Measurements from ENCODE around the gene CCDC88A.
"Not testable (repeated sequence)": the region's sequence is repeated elsewhere in the genome, so short reads cannot be mapped to it uniquely, and the experiment has no call there.

Gene CCDC88A

DNA sequence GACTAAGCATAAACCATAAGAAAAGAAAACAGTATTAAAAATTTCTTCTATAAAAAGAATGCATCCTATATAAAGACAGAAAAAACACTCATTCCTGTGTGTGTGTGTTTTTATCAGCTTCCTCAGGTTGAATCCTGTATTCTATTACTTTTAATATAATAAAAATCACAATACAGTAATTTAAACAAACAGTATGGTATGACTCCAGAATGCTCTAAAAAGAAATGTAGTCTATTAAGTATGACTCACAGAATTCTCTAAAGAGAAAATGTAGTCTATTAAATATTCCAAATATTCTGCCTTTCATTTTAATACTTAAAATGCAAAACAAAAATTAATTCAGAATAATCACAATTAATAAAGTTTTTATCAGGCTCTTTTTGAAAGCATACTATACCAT, 19.8 kb downstream of the CCDC88A start:
- Histone ChIP-seq H3K27me3 (replicated peaks; ENCODE audit: control insufficient read depth, insufficient read depth, low read length) (no peaks in the 10 kb centered on the region), H3K4me3 (replicated peaks; ENCODE audit: low read depth, low read length) (no peak overlapping the region), H3K36me3 (ENCODE audit: control insufficient read depth, insufficient read depth, low read length) (no peaks in the 10 kb centered on the region; the same call in 1 of the 2 replicates)
- TF ChIP-seq, protein P1, sequence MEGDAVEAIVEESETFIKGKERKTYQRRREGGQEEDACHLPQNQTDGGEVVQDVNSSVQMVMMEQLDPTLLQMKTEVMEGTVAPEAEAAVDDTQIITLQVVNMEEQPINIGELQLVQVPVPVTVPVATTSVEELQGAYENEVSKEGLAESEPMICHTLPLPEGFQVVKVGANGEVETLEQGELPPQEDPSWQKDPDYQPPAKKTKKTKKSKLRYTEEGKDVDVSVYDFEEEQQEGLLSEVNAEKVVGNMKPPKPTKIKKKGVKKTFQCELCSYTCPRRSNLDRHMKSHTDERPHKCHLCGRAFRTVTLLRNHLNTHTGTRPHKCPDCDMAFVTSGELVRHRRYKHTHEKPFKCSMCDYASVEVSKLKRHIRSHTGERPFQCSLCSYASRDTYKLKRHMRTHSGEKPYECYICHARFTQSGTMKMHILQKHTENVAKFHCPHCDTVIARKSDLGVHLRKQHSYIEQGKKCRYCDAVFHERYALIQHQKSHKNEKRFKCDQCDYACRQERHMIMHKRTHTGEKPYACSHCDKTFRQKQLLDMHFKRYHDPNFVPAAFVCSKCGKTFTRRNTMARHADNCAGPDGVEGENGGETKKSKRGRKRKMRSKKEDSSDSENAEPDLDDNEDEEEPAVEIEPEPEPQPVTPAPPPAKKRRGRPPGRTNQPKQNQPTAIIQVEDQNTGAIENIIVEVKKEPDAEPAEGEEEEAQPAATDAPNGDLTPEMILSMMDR (IDR thresholded peaks at IDR 0.05; ENCODE audit: insufficient read depth, low read length, poor library complexity, severe bottlenecking) = no peak
- no peak for DNase-seq (ENCODE audit: extremely low read depth, insufficient read length)

DNA sequence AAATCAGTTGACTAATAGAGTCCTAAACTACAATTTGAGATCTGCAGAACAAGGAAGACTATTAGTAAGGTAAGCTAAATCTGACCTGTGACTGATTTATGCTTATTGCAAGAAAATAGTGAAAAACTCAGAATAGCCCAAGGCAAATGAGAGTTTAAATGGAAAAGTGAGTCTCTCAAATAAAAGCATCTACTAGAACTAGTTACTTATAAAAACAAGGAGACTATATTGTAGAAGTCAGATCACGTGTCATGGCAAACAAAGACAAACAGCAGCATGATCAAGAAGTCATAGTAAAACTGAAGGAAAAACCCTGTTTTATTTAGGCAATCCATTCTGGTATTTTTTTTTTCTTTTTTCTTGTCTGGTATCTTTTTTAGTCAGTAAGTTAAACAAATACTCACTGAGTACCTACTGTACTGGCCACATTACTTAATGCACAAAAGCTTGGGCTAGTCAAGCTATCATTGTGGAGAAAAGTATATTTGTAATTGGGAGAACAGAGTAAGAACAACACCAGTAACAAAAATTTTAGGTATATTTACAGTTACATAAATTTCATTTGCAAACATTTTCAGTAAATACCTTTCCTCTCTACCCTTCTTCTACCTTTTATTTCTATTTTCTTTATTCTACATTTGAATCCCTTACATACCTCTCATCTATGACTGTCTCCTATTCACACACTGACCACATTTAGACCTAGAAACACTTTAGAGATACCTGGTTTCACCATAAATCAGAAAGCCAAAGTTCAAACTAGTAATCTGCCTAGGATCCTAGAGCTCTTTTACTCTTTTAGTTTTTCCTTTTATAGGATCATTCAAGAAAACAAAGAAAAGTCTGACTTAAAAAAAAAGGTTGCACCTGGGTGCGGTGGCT, 23.7 kb downstream of the CCDC88A start:
- TF ChIP-seq, protein P1 (IDR thresholded peaks at IDR 0.05; ENCODE audit: insufficient read depth, low read length, poor library complexity, severe bottlenecking) = no peak

DNA sequence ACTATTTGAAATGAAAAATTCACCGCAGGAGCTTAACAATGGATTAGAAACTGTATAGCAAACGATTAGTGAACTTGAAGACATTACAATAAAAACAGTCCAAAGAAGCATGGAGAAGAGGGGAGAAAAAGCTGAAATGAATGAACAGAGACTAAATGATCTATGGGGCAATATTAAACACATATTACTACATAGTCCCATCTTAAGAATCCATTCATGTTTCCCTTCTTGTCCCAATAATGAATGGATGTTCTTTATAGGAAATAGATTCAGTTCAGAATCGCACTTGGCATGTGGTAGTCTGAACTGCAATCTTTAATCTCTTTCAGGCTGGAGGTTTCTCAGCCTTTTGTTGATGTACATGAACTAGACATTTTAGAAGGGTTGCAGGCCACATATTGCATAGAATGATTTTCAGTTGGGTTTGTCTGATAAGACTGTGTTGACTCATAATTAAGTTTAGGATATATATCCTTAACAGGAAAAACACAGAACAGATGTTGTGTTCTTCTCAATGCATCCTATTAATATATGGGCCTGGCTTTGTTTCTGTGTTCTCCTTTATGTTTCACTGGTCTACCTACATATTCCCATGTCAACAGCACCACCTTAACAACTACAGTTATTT, 27.9 kb downstream of the CCDC88A start:
- H3K27me3 ChIP-seq (replicated peaks; ENCODE audit: control insufficient read depth, insufficient read depth, low read length) = no peaks in the 10 kb centered on the region
- no peak for DNase-seq (ENCODE audit: extremely low read depth, insufficient read length)
- no peaks in the 10 kb centered on the region for H3K36me3 ChIP-seq (ENCODE audit: control insufficient read depth, insufficient read depth, low read length)
- TF ChIP-seq, protein P1 (IDR thresholded peaks at IDR 0.05; ENCODE audit: insufficient read depth, low read length, poor library complexity, severe bottlenecking) = no peak
- H3K4me3 ChIP-seq (replicated peaks; ENCODE audit: low read depth, low read length) = no peak overlapping the region

More for the DNA sequence above, 23.7 kb downstream of the CCDC88A start:
- H3K4me3 ChIP-seq (replicated peaks; ENCODE audit: low read depth, low read length) = no peak overlapping the region
- H3K27me3 ChIP-seq (replicated peaks; ENCODE audit: control insufficient read depth, insufficient read depth, low read length) = no peaks in the 10 kb centered on the region
- no peak for DNase-seq (ENCODE audit: extremely low read depth, insufficient read length)
- H3K36me3 ChIP-seq (ENCODE audit: control insufficient read depth, insufficient read depth, low read length) = no peaks in the 10 kb centered on the region

DNA sequence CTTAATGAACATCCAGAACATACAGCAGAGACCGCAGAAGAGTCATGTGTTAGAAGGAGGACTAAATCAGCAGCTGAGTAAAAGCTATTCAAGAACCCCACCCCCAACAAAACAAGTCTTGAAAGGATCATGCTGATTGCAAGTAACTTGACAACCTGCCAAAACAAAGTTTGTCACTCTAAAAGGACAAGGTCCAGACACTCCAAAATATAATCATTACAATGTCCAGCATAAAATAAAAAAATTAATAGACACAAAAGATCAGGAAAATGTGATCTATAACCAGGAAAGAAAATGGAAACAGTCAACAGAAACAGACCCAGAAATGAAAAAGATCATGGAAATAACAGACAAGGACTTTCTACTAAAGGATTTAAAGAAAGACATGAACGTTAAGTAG, 28.5 kb downstream of the CCDC88A start:
- H3K4me3 ChIP-seq (replicated peaks; ENCODE audit: low read depth, low read length) = no peak overlapping the region
- no peaks in the 10 kb centered on the region for H3K27me3 ChIP-seq (replicated peaks; ENCODE audit: control insufficient read depth, insufficient read depth, low read length)
- no peak for DNase-seq (ENCODE audit: extremely low read depth, insufficient read length)
- no peaks in the 10 kb centered on the region for H3K36me3 ChIP-seq (ENCODE audit: control insufficient read depth, insufficient read depth, low read length)
- TF ChIP-seq, protein P1 (IDR thresholded peaks at IDR 0.05; ENCODE audit: insufficient read depth, low read length, poor library complexity, severe bottlenecking) = no peak

DNA sequence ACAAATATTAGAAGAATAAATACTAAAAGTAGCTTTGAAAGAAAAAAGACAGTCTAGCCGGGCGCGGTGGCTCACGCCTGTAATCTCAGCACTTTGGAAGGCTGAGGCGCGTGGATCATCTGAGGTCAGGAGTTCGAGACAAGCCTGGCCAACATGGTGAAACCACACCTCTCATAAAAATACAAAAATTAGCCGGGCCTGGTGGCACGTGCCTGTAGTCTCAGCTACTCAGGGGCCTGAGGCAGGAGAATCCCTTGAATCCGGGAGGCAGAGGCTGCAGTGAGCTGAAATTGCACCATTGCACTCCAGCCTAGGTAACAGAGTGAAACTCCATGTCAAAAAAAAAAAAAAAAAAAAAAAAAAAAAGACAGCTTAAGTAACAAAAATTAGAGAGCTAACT, 34.1 kb downstream of the CCDC88A start:
- H3K4me3 ChIP-seq (replicated peaks; ENCODE audit: low read depth, low read length); H3K36me3 ChIP-seq (ENCODE audit: control insufficient read depth, insufficient read depth, low read length); H3K27me3 ChIP-seq (replicated peaks; ENCODE audit: control insufficient read depth, insufficient read depth, low read length); DNase-seq (ENCODE audit: extremely low read depth, insufficient read length): not testable (repeated sequence)

DNA sequence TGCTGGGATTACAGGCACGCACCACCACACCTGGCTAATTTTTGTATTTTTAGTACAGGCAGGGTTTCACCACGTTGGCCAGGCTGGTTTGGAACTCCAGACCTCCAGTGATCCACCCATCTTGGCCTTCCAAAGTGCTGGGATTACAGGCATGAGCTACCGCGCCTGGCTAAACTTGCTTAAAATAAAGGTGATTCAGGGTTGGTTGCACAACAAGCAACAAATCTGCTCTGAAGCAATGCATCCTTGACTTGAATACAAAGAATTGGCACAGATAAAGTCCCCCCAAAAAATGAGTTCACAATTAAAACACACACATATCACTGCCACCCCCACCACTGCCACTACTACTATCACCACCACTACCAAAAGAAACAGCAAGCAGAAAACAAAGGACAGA, 34.9 kb downstream of the CCDC88A start:
- no peak for DNase-seq (ENCODE audit: extremely low read depth, insufficient read length)
- no peaks in the 10 kb centered on the region for H3K27me3 ChIP-seq (replicated peaks; ENCODE audit: control insufficient read depth, insufficient read depth, low read length)
- TF ChIP-seq, protein P1 (IDR thresholded peaks at IDR 0.05; ENCODE audit: insufficient read depth, low read length, poor library complexity, severe bottlenecking) = no peak
- no peak overlapping the region for H3K4me3 ChIP-seq (replicated peaks; ENCODE audit: low read depth, low read length)
- H3K36me3 ChIP-seq (ENCODE audit: control insufficient read depth, insufficient read depth, low read length) = no peaks in the 10 kb centered on the region
